HG02970 (cell line): Measurements from ENCODE around the gene SPTSSB.
A peak's percentile ranks its signal among the peaks of the same experiment; 100 is the strongest.

Source experiments
- ATAC-seq: cut with Tn5 transposase; IDR thresholded peaks from one replicate; pipeline ENCODE4 v1.9.1; 2021; ENCODE audit warnings: mild to moderate bottlenecking, moderate library complexity, moderate number of reproducible peaks; ENCODE audit not compliant: unreplicated experiment, low FRiP score

SPTSSB gene

DNA sequence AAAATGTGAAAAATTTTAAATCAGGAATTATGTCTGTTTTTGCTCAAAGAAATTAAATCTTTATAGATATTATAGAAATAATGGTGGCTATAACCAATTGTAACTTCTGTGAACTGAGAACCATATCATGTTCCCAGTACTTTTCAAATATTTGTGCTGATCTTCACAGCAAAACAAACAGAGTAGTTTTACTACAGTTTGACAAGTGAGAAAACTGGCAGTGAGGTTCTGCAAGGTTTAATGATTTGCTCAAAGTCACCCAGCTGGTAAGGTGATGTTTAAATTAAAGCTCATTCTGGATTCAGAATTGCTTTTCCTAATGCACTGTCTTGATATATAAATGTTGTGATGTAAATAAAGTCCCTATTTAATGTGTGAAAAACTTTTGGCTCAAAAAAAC, 22.0 kb upstream of the SPTSSB start:
- ATAC-seq = no peak

- no peak for ATAC-seq
These were observed 21.5 kb upstream of the SPTSSB start for GRCh38 chr3:161392853-161393252.

DNA sequence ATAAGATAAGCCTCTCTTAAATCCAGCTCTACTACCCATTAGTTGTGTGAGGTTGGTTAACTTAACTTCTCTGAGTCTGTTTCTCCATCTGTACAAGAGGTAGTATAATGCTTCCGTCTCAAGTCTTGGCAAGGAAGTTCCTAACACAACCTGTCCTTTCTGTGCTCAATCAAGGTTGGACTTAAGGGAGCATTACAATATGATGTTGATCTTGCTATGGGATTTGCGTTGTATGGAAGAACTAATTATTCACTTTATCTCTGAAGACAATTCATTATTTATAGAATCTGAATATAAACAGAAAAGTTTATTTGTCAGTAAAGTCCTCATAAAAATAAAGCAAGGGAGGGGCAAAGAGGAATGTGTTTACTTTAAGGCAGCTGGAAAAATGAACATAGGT, 18.9 kb upstream of the SPTSSB start:
- no peak for ATAC-seq

GRCh38 chr3:161389445-161390035, 18.2 kb upstream of the SPTSSB start:
- no peak for ATAC-seq

DNA sequence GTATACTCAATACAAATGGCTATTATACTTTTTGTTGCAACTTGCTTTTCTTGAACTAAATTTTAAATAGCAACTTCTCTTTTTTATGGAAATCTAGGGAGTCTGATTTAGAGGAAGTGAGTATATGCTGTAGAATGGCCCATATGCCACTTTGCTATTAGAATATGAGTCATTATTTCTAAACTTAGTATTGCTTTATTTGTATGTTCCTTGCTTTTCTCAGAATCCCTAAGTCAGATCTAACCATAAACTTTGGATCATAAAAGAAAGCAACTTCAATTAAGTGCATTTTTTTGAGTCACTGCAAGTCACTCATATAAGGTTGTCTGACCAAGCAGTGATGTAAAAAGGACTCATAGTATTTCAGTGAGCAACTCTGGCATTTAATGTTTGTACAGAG, 17.5 kb upstream of the SPTSSB start:
- no peak for ATAC-seq

DNA sequence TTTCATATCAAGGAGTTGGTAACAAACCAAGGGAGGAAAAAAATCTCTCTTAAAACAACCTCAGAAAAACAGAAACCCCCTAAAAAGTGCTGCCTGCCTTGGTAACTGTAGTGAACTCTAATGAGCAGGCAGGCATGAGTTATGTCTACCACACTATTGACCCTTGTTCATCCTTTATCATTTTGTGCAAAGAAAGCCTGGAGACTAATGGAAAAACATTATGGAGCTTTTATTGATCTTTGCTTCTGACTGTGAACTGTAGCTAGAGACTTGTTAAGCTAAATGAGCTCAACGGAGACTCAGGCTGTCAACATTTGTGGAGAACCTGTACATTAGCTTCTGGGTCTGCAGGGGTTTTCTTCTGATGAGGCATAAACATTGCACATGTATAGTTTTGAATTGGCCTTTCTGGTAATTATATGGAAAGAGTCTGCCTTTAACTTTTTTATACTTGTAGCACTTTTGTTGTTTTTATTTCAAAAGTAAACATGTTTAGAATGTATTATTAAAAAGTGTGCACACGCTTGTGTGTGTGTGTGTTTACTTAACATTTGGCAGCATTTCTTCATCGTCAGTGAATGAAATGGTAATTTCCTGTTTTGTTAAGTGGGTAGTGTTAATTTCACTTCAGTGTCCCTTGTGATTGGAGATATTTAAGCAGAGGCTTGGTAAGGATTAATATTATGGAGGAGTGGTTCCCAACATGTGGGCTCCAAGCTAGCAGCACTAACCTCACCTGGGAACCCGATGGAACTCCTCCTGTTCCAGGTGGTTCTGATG, 15.9 kb upstream of the SPTSSB start:
- no peak for ATAC-seq

DNA sequence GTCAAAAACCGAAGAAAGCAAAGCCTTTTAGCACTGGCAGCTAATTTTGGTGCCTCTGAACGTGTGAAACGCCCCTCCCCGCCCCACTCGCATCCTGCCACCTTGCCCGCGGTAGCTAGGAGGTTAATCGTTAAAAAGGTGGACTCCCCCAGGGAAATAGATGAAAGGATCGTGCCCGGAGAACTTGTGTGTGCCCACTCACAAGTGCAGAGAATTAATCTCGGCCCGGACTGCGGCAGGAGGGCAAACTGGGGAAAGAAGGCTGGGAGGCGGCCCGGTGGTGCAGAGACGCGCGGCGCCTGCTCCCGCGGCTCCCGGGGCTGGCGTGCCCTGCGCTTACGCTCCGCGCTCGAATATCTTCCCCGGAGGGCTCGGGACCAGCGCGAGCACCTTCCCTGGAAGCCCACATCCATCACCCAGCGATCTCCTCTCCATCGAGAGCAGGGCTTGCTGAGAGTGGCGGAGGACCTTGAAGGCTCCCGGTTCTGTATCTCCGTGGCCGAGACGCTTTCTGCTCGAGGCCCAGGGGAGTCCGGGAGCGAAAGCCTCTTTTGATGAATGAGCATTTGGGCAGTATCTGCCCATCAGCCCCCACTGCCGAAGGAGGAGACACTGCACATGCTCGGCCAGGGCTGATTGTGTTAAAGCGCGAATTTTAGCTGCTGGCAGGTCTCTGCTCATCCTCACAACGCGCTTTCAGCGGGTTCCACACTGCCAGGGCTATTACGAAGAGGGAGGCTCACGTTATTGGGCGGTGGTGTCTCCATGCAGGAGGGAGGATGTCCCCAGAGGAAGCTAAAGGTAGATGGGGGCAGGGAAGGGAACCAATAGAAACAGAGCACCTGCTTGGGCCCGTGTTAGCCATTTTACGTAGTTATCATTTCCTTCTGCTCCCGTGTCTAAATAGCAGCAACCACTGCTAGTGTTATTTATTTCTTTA, 1.3 kb upstream of the SPTSSB start:
- ATAC-seq = peak; percentile 43

- no peak for ATAC-seq
These were observed 1.8 kb downstream of the SPTSSB start for GRCh38 chr3:161369531-161369930.

DNA sequence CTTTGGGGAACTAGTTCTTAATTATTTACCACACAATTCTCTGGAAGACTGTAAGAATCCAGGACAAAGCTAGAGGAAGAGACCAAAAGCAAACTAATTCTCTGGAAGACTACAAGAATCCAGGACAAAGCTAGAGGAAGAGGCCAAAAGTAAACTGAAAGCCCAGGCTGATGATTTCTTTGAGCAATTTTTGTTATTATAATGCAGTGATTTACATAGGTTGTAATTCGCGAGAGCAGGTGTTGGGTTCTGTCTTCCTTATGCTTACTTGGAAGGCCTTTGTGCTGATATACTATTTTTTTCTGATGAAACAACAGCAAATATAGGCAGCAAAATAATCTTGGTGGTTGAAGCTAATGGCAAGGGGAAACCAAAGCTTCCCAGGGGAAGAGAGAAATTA, 5.2 kb downstream of the SPTSSB start:
- ATAC-seq = no peak

DNA sequence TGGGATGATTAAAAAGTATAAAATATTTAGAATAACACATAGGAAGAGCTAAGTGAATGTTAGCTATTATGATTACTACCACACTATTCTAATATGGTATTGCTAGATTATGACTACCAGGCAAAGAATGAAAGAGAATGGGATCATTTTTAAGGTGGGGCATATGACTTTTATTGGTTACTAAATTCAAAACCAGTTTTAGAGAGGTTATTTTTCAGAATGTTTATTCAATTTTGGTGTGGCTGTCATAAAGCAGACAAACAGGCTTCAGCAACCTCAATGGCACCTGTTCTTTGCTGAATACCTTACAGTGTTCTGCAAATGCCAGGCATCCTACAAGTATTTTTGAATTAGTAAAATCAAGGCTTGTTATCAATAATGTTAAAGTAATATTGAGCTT, 12.8 kb downstream of the SPTSSB start:
- no peak for ATAC-seq

- ATAC-seq = no peak
These were observed 15.0 kb downstream of the SPTSSB start for GRCh38 chr3:161356287-161356686.

DNA sequence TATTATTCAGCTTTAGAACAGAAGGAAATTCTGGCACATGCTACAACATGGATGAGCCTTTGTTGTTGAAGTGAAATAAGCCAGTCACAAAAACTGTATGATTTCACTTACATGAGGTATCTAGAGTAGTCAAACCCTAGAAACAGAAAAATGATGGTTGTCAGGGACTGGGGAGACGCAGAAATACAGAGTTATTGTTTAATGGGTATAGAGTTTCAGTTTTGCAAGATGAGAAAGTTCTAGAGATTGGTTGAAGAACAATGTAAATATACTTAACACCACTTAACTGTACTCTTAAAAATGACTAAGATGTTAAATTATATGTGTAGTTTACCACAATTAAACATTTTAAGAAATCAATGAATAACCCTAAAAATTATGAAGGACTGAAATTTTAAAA, 15.8 kb downstream of the SPTSSB start:
- no peak for ATAC-seq

DNA sequence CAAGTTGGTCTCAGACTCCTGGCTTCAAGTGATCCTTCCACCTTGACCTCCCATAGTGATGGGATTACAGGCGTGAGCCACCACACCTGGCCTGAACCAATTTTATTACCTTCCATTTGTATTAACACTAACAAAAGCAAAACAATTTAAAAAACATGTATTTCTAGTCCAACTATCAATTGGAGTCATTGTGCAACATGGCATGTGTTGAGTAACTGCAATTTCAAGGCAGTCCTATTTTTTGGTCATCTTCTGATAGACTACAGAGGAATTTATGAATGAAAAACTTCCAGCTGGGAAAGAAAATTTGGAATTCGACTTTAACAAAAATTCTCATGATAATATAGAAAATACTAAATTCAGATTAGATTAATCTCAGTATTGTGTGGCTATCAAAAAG, 16.8 kb downstream of the SPTSSB start:
- no peak for ATAC-seq

GRCh38 chr3:161351330-161351729, 20.0 kb downstream of the SPTSSB start:
- no peak for ATAC-seq

GRCh38 chr3:161350916-161351315, 20.4 kb downstream of the SPTSSB start:
- ATAC-seq = no peak

DNA sequence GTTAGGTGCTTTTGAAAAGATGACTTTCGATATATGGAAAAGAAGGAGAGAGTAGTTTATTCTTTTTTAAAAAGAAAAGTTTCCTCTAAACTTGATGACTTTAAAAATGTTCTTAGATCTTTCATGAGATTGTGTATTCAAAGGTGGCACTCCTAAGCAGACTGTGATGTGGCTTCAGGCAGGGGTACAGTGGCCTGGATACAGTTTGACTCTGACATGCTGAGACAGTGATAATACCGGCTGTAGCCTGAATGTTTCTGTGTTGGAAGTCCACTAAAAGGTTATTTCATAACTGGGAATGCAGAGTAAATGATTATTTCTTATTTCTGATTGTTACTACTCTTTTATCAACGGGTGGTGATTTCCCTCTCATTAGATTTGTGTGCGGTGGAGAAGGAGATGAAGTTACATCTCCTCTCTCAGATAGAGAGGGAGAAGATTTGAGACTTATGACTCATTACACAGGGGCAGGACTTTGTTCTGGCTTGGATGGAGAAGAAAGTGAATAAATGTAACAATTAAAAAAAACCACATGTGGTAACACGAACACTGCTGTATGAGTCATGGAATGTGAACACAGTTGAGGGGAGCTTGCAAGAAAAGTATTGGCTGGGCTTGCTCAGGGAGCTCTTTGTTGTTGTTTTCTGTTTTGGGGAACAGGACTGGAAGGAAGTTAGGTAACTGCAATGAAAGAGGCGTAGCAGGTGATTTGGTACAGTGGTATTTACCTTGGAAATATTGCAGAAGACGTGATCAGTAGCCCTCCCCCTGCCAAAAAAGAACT, 21.6 kb downstream of the SPTSSB start:
- ATAC-seq = no peak

GRCh38 chr3:161348796-161349400, 22.4 kb downstream of the SPTSSB start:
- no peak for ATAC-seq

DNA sequence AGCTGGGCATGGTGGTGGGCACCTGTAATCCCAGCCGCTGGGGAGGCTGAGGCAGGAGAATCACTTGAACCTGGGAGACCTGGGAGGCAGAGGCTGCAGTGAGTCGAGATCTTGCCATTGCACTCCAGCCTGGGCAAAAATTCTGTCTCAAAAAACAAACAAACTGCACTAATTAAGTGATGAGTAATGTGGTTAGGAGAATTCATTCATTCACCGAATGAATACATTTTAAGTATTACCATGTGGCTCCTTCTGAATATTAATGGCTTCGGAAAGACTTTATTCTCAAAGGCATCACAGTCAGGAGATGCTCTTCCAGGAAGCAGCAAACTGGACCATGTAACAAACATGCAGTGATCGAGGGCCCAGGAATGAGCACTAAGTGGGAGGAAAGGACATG, 23.6 kb downstream of the SPTSSB start:
- no peak for ATAC-seq

DNA sequence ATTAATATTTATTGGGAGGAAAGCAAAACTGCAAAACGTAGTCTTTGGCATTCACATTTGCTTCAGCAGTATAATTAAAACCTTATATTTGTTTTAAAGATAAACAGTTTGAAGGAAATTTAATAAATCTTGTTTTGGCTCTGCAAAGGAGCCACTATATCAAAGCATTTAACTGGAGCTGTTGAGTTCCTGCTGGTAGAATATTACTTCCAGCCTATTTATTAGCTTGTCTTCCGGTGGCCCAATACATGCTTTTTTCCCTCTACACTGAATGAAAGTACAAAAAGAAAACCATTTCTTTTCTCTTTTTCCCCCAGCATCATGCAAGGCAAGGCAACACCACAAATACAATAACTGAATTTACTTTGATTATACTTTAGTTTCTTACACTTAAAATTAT, 26.3 kb downstream of the SPTSSB start:
- no peak for ATAC-seq

DNA sequence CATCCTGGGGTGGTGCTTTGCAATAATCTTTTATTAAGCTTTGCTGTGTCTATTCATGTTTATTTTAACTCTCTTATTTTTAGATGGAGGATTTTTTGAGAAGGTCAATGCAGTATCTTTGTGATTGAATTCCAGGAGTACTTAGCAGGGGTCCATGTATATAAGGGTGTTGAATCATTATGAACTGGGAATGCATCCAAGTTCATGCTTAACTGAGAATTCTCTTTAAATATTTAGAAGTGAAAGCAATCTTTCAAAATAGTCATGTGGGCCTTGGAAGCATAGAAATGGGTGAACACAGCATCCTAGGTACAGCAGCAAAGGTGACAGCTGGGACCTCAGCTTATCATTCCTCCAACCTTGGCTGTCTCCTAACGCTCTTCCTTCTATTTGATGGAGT, 27.3 kb downstream of the SPTSSB start:
- no peak for ATAC-seq
